Activated naive CD4-positive, alpha-beta T cell treated with anti-CD3 and anti-CD28 coated beads, Interleukin-2, amount 10 ng/mL, durations not matched to agents 7 days and 5 days (primary cell): ENCODE results near the gene RIMS1.

Experiments used
- CTCF ChIA-PET: fragments of 350-600 bp; sonication (Branson Sonifier 250); formaldehyde crosslinking; loops from one replicate; lab custom pipeline; 2021; ENCODE audit warnings: antibody characterized with exemption; lab: Charles Lee
- DNase-seq: peaks from one replicate; pipeline ENCODE4 v3.0.0-alpha.2; 2020
- H3K27ac Mint-ChIP-seq: one replicate; pipeline ENCODE4 v1.8.0; 2021; ENCODE audit warnings: mild to moderate bottlenecking, moderate library complexity, mixed read lengths
- H3K27me3 Mint-ChIP-seq: one replicate; pipeline ENCODE4 v1.8.0; 2021; ENCODE audit warnings: mild to moderate bottlenecking, mixed read lengths
- H3K36me3 Mint-ChIP-seq: one replicate; pipeline ENCODE4 v1.8.0; 2021; ENCODE audit warnings: mixed read lengths
- H3K4me1 Mint-ChIP-seq: one replicate; pipeline ENCODE4 v1.8.0; 2021; ENCODE audit warnings: mixed read lengths
- H3K4me3 Mint-ChIP-seq: one replicate; pipeline ENCODE4 v1.8.0; 2021; ENCODE audit warnings: mild to moderate bottlenecking, moderate library complexity, mixed read lengths
- H3K9me3 Mint-ChIP-seq: one replicate; pipeline ENCODE4 v1.8.0; 2021; ENCODE audit warnings: mixed read lengths

Gene RIMS1

GRCh38 chr6:71886184-71887005 is at the start of gene RIMS1:
Gene RIMS1, plus strand, starts transcription at chr6:71886550. Its CDS starts 474 bp downstream, at chr6:71887024.
- Mint-ChIP-seq H3K36me3 (peaks cover 2% of the 10 kb centered on the region), H3K4me1 (peaks cover 2% of the 10 kb centered on the region), H3K4me3 (no peak within 1 kb of the TSS), H3K9me3 (no peaks in the 10 kb centered on the region), H3K27ac (no peak within 1 kb of the TSS), H3K27me3 (peaks cover 31% of the 10 kb centered on the region)
- CTCF ChIA-PET, result no interaction called here
- DNase-seq, result no peak

- Mint-ChIP-seq H3K27me3 (no peaks in the 10 kb centered on the region), H3K27ac (no peak overlapping the region), H3K4me1 (no peaks in the 10 kb centered on the region), H3K9me3 (peaks cover 3% of the 10 kb centered on the region), H3K36me3 (no peaks in the 10 kb centered on the region), H3K4me3 (no peak overlapping the region)
- CTCF ChIA-PET, result no interaction called here
- DNase-seq, result no peak
Observed at GRCh38 chr6:71851214-71851613, 35.1 kb upstream of the RIMS1 start.

GRCh38 chr6:71852948-71853347 is 33.4 kb upstream of the RIMS1 start:
- DNase-seq, result no peak
- CTCF ChIA-PET, result no interaction called here
- no peak overlapping the region for H3K4me3 Mint-ChIP-seq

GRCh38 chr6:71855406-71855805 is 30.9 kb upstream of the RIMS1 start:
- CTCF ChIA-PET, result no interaction called here
- peaks cover 3% of the 10 kb centered on the region for H3K9me3 Mint-ChIP-seq
- no peaks in the 10 kb centered on the region for H3K27me3 Mint-ChIP-seq
- no peaks in the 10 kb centered on the region for H3K36me3 Mint-ChIP-seq
- no peak overlapping the region for H3K27ac Mint-ChIP-seq
- no peaks in the 10 kb centered on the region for H3K4me1 Mint-ChIP-seq
- H3K4me3 Mint-ChIP-seq, result no peak overlapping the region
- no peak for DNase-seq

More at GRCh38 chr6:71852948-71853347, 33.4 kb upstream of the RIMS1 start:
- Mint-ChIP-seq H3K4me1 (no peaks in the 10 kb centered on the region), H3K9me3 (peaks cover 3% of the 10 kb centered on the region), H3K36me3 (no peaks in the 10 kb centered on the region), H3K27ac (no peak overlapping the region), H3K27me3 (no peaks in the 10 kb centered on the region)

- DNase-seq, result no peak
- no peak overlapping the region for H3K27ac Mint-ChIP-seq
- H3K36me3 Mint-ChIP-seq, result no peaks in the 10 kb centered on the region
- H3K9me3 Mint-ChIP-seq, result no peaks in the 10 kb centered on the region
- H3K4me3 Mint-ChIP-seq, result no peak overlapping the region
- no peaks in the 10 kb centered on the region for H3K27me3 Mint-ChIP-seq
- CTCF ChIA-PET, result no interaction called here
- H3K4me1 Mint-ChIP-seq, result no peaks in the 10 kb centered on the region
Observed at GRCh38 chr6:71879016-71879415, 7.3 kb upstream of the RIMS1 start.

GRCh38 chr6:71887006-71887743 is 825 bp downstream of the RIMS1 start:
- H3K36me3 Mint-ChIP-seq, result peaks cover 2% of the 10 kb centered on the region
- H3K4me1 Mint-ChIP-seq, result peaks cover 2% of the 10 kb centered on the region
- H3K27ac Mint-ChIP-seq, result no peak overlapping the region
- no peak for DNase-seq
- H3K4me3 Mint-ChIP-seq, result no peak overlapping the region
- peaks cover 31% of the 10 kb centered on the region for H3K27me3 Mint-ChIP-seq
- no peaks in the 10 kb centered on the region for H3K9me3 Mint-ChIP-seq
- CTCF ChIA-PET, result no interaction called here

- Mint-ChIP-seq H3K36me3 (peaks cover 2% of the 10 kb centered on the region), H3K4me3 (no peak overlapping the region), H3K4me1 (peaks cover 2% of the 10 kb centered on the region), H3K27me3 (peaks cover 31% of the 10 kb centered on the region), H3K9me3 (no peaks in the 10 kb centered on the region), H3K27ac (no peak overlapping the region)
- DNase-seq, result no peak
- CTCF ChIA-PET, result no interaction called here
Observed at GRCh38 chr6:71887744-71888230, 1.4 kb downstream of the RIMS1 start.

- DNase-seq, result no peak
- Mint-ChIP-seq H3K4me1 (peaks cover 2% of the 10 kb centered on the region), H3K9me3 (no peaks in the 10 kb centered on the region), H3K36me3 (peaks cover 2% of the 10 kb centered on the region), H3K27me3 (peaks cover 31% of the 10 kb centered on the region), H3K4me3 (no peak overlapping the region), H3K27ac (no peak overlapping the region)
- CTCF ChIA-PET, result no interaction called here
Observed at GRCh38 chr6:71888756-71889340, 2.5 kb downstream of the RIMS1 start.

- H3K4me3 Mint-ChIP-seq, result no peak overlapping the region
- no peak for DNase-seq
- peaks cover 2% of the 10 kb centered on the region for H3K4me1 Mint-ChIP-seq
- CTCF ChIA-PET, result no interaction called here
- H3K27ac Mint-ChIP-seq, result no peak overlapping the region
- H3K9me3 Mint-ChIP-seq, result no peaks in the 10 kb centered on the region
- peaks cover 2% of the 10 kb centered on the region for H3K36me3 Mint-ChIP-seq
- peaks cover 31% of the 10 kb centered on the region for H3K27me3 Mint-ChIP-seq
Observed at GRCh38 chr6:71889366-71889765, 3.0 kb downstream of the RIMS1 start.

GRCh38 chr6:71892641-71893040 is 6.3 kb downstream of the RIMS1 start:
- Mint-ChIP-seq H3K9me3 (no peaks in the 10 kb centered on the region), H3K4me1 (no peaks in the 10 kb centered on the region), H3K27me3 (peaks cover 8% of the 10 kb centered on the region), H3K27ac (no peak overlapping the region), H3K36me3 (no peaks in the 10 kb centered on the region), H3K4me3 (no peak overlapping the region)
- no peak for DNase-seq
- CTCF ChIA-PET, result no interaction called here

- H3K27ac Mint-ChIP-seq, result no peak overlapping the region
- no peak for DNase-seq
- H3K4me3 Mint-ChIP-seq, result no peak overlapping the region
- CTCF ChIA-PET, result no interaction called here
- no peaks in the 10 kb centered on the region for H3K27me3 Mint-ChIP-seq
- no peaks in the 10 kb centered on the region for H3K9me3 Mint-ChIP-seq
- H3K36me3 Mint-ChIP-seq, result no peaks in the 10 kb centered on the region
- H3K4me1 Mint-ChIP-seq, result no peaks in the 10 kb centered on the region
Observed at GRCh38 chr6:71900642-71901041, 14.3 kb downstream of the RIMS1 start.

- no peaks in the 10 kb centered on the region for H3K27me3 Mint-ChIP-seq
- H3K36me3 Mint-ChIP-seq, result no peaks in the 10 kb centered on the region
- DNase-seq, result no peak
- H3K9me3 Mint-ChIP-seq, result no peaks in the 10 kb centered on the region
- no peak overlapping the region for H3K27ac Mint-ChIP-seq
- H3K4me3 Mint-ChIP-seq, result no peak overlapping the region
- H3K4me1 Mint-ChIP-seq, result no peaks in the 10 kb centered on the region
- CTCF ChIA-PET, result no interaction called here
Observed at GRCh38 chr6:71902261-71902660, 15.9 kb downstream of the RIMS1 start.

GRCh38 chr6:71906813-71907212 is 20.5 kb downstream of the RIMS1 start:
- no peak overlapping the region for H3K4me3 Mint-ChIP-seq
- CTCF ChIA-PET, result no interaction called here

GRCh38 chr6:71908162-71908765 is 21.9 kb downstream of the RIMS1 start:
- Mint-ChIP-seq H3K36me3 (no peaks in the 10 kb centered on the region), H3K27me3 (no peaks in the 10 kb centered on the region), H3K27ac (no peak overlapping the region), H3K4me3 (no peak overlapping the region), H3K4me1 (no peaks in the 10 kb centered on the region), H3K9me3 (no peaks in the 10 kb centered on the region)
- DNase-seq, result no peak
- CTCF ChIA-PET, result no interaction called here

More at GRCh38 chr6:71906813-71907212, 20.5 kb downstream of the RIMS1 start:
- H3K27ac Mint-ChIP-seq, result no peak overlapping the region
- no peaks in the 10 kb centered on the region for H3K9me3 Mint-ChIP-seq
- DNase-seq, result no peak
- no peaks in the 10 kb centered on the region for H3K36me3 Mint-ChIP-seq
- no peaks in the 10 kb centered on the region for H3K4me1 Mint-ChIP-seq
- no peaks in the 10 kb centered on the region for H3K27me3 Mint-ChIP-seq
